Suppressor macrophage treated with lipopolysaccharide for 4 hours (primary cell): ENCODE measurements around the gene SEZ6L.

ENCODE experiments used
- DNase-seq: peaks from one replicate; pipeline ENCODE4 v3.0.0-alpha.2; 2020

SEZ6L gene

GRCh38 chr22:26432619-26433311 is 263.5 kb downstream of the SEZ6L start:
- peak; percentile 86 for DNase-seq
